Tibial nerve (tissue), 4 donors: ENCODE data around the gene SAFB. TPM values are rescaled to one million over a fixed set of nuclear protein-coding genes. Genes with fewer than 3 reads are reported as not detected.
A peak's percentile ranks its signal among the peaks of the same experiment; 100 is the strongest.
"Not testable (repeated sequence)": the region's sequence is repeated elsewhere in the genome, so short reads cannot be mapped to it uniquely, and the experiment has no call there.

ENCODE experiments used
- DNase-seq, 2 donors: peaks; one replicate each; pipeline ENCODE4 v3.0.0-alpha.2; 2019; ENCODE audit warnings: low spot score in 2 of 2
- H3K27ac ChIP-seq, 4 donors: fragments of 200-600 bp; sonication (generic) in 3 of 4; one replicate each; pipeline ENCODE4 v1.5.1; 2017 to 2019; ENCODE audit warnings: mild to moderate bottlenecking in 1 of 4
- H3K27me3 ChIP-seq, 2 donors: fragments of 200-600 bp; sonication (generic) in 1 of 2; one replicate each; pipeline versions ENCODE4 v1.5.1 to v1.6.0; 2017 to 2019
- H3K36me3 ChIP-seq, 3 donors: fragments of 200-600 bp; sonication (generic); one replicate each; pipeline ENCODE4 v1.5.1; 2018 to 2019
- H3K4me1 ChIP-seq, 4 donors: fragments of 200-600 bp; sonication (generic) in 3 of 4; one replicate each; pipeline ENCODE4 v1.5.1; 2017 to 2019
- H3K4me3 ChIP-seq, 4 donors: fragments of 200-600 bp; sonication (generic) in 3 of 4; one replicate each; pipeline ENCODE4 v1.5.1; 2017 to 2019; ENCODE audit warnings: mild to moderate bottlenecking in 1 of 4, moderate library complexity in 1 of 4
- H3K9me3 ChIP-seq, 4 donors: fragments of 200-600 bp; sonication (generic) in 3 of 4; one replicate each; pipeline ENCODE4 v1.5.1; 2017 to 2019
- EP300 ChIP-seq, 2 donors: sonication (generic); formaldehyde crosslinking; IDR thresholded peaks; one replicate each; pipeline ENCODE4 v1.6.1; 2017; ENCODE audit warnings: antibody characterized with exemption in 2 of 2, mild to moderate bottlenecking in 1 of 2
- POLR2A ChIP-seq, 2 donors: fragments of 450-650 bp; IDR thresholded peaks; one replicate each; pipeline ENCODE4 v1.6.1; 2017; ENCODE audit warnings: antibody characterized with exemption in 2 of 2, mild to moderate bottlenecking in 2 of 2, moderate library complexity in 2 of 2
- WGBS, 2 donors: methylation state at CpG; one replicate each; pipeline ENCODE4 v1.1.5; 2018; 5-methylcytosine and 5-hydroxymethylcytosine counted together
- total RNA-seq, 4 donors: library from RNA; depleted of rRNA; stranded (reverse); fragments of >200 nt; gene quantifications; one replicate each; pipeline ENCODE4 v1.1.0, GENCODE V29; 2016
- TF ChIP-seq, protein P1 (sequence below), 5 experiments: fragments of 200-600 bp in 3 of 5; fragments of 450-650 bp in 2 of 5; sonication (generic) in 3 of 5; IDR thresholded peaks; one replicate each; pipeline ENCODE4 v1.5.1; 2016 to 2019; ENCODE audit warnings: antibody characterized with exemption in 5 of 5, mild to moderate bottlenecking in 3 of 5, moderate library complexity in 2 of 5

Gene SAFB
- total RNA-seq, 4 donors from 2014 or later, result 121 to 252 (median 129) TPM

- WGBS, 2 donors, result 0 to 2% methylated on average over 37 to 39 of the region's 59 CpGs
- H3K27ac ChIP-seq, result peak overlapping the region; percentile 21 to 88 (median 76)
- TF ChIP-seq POLR2A (IDR thresholded peaks at IDR 0.05) (no peak), EP300 (IDR thresholded peaks at IDR 0.05) (peak in 1 of 2 donors; percentile 22)
- TF ChIP-seq, protein P1, sequence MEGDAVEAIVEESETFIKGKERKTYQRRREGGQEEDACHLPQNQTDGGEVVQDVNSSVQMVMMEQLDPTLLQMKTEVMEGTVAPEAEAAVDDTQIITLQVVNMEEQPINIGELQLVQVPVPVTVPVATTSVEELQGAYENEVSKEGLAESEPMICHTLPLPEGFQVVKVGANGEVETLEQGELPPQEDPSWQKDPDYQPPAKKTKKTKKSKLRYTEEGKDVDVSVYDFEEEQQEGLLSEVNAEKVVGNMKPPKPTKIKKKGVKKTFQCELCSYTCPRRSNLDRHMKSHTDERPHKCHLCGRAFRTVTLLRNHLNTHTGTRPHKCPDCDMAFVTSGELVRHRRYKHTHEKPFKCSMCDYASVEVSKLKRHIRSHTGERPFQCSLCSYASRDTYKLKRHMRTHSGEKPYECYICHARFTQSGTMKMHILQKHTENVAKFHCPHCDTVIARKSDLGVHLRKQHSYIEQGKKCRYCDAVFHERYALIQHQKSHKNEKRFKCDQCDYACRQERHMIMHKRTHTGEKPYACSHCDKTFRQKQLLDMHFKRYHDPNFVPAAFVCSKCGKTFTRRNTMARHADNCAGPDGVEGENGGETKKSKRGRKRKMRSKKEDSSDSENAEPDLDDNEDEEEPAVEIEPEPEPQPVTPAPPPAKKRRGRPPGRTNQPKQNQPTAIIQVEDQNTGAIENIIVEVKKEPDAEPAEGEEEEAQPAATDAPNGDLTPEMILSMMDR (IDR thresholded peaks at IDR 0.05), result peak; percentile 87 to 91 (median 89)
These were observed 63.9 kb downstream of the SAFB start for GRCh38 chr19:5686647-5687359.

DNA sequence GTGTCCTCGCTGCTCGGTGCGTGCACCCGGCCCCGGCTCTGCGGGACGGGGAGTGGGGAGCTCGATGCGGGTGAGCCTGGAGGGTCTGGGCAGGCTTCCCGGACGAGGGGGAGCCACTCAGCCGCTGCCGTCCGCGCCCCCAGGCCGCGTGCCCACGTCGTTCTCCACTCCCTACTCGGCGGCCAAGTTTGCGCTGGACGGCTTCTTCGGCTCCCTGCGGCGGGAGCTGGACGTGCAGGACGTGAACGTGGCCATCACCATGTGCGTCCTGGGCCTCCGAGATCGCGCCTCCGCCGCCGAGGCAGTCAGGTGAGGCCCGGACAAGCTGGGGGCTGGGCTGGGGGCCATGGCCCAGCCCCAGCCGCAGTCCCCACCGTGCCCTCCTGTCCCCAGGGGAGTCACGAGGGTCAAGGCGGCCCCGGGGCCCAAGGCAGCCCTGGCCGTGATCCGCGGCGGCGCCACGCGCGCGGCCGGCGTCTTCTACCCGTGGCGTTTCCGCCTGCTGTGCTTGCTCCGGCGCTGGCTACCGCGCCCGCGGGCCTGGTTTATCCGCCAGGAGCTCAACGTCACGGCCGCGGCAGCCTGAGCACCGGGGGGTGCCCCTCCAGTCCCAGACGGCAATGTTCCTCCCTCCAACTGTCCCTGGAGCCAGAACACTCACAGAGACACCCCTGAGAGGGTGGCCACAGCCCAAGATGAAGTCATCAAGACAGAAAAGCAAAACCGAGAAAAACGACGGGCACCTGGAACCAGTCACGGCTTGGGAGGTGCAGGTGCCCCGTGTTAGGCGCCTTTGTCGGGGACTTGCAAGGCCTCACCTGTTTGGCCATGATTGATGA, 64.7 kb downstream of the SAFB start:
- Histone ChIP-seq H3K4me1 (peaks cover 0 to 46% (median 18%) of the 10 kb centered on the region in 4 donors), H3K36me3 (peaks cover 0 to 12% (median 0%) of the 10 kb centered on the region in 3 donors), H3K27ac (peak overlapping the region in 3 of 4 donors; percentile 32 to 79 (median 74)), H3K9me3 (no peaks in the 10 kb centered on the region), H3K27me3 (no peaks in the 10 kb centered on the region), H3K4me3 (peak overlapping the region; percentile 48 to 63 (median 60))
- TF ChIP-seq, protein P1 (IDR thresholded peaks at IDR 0.05), result peak in 1 of 5 experiments; percentile 19
- no peak for TF ChIP-seq POLR2A (IDR thresholded peaks at IDR 0.05)
- DNase-seq, result no peak
- WGBS, 2 donors, result 44 to 60% methylated on average over 26 to 52 of the region's 76 CpGs

More at GRCh38 chr19:5686647-5687359, 63.9 kb downstream of the SAFB start:
- H3K9me3 ChIP-seq, result no peaks in the 10 kb centered on the region
- H3K4me1 ChIP-seq, result peaks cover 0 to 38% (median 13%) of the 10 kb centered on the region in 4 donors
- H3K4me3 ChIP-seq, result peak overlapping the region; percentile 48 to 63 (median 60)
- peak; percentile 96 to 97 for DNase-seq
- H3K27me3 ChIP-seq, result no peaks in the 10 kb centered on the region
- peaks cover 0 to 5% (median 0%) of the 10 kb centered on the region in 3 donors for H3K36me3 ChIP-seq

- H3K36me3 ChIP-seq, result peaks cover 0 to 20% (median 0%) of the 10 kb centered on the region in 3 donors
- H3K4me1 ChIP-seq, result peaks cover 0 to 52% (median 18%) of the 10 kb centered on the region in 4 donors
These were observed 65.5 kb downstream of the SAFB start for GRCh38 chr19:5688262-5688881.

GRCh38 chr19:5690125-5690954, 67.5 kb downstream of the SAFB start, which contains the start of gene RPL36:
Gene RPL36 (plus strand): TSS chr19:5690295. CDS start chr19:5690508, 213 bp downstream.
- WGBS, 2 donors, result 1 to 3% methylated on average over 33 to 62 of the region's 73 CpGs
- peaks cover 3 to 40% (median 16%) of the 10 kb centered on the region in 3 donors for H3K36me3 ChIP-seq
- H3K27ac ChIP-seq, result peak within 1 kb of the TSS; percentile 76 to 92 (median 84)
- H3K4me3 ChIP-seq, result peak within 1 kb of the TSS; percentile 61 to 95 (median 78)
- no peaks in the 10 kb centered on the region for H3K27me3 ChIP-seq
- TF ChIP-seq EP300 (IDR thresholded peaks at IDR 0.05) (peak; percentile 82 to 98), POLR2A (IDR thresholded peaks at IDR 0.05) (peak; percentile 61 to 89)
- TF ChIP-seq, protein P1 (IDR thresholded peaks at IDR 0.05), result peak; percentile 96 to 99 (median 98)
- peaks cover 0 to 55% (median 18%) of the 10 kb centered on the region in 4 donors for H3K4me1 ChIP-seq
- peak; percentile 95 to 97 for DNase-seq
- H3K9me3 ChIP-seq, result no peaks in the 10 kb centered on the region

More at GRCh38 chr19:5688262-5688881, 65.5 kb downstream of the SAFB start:
- H3K9me3 ChIP-seq, H3K4me3 ChIP-seq, H3K27ac ChIP-seq, H3K27me3 ChIP-seq, DNase-seq: not testable (repeated sequence)
- WGBS, 2 donors, result 90 to 91% methylated on average over 13 of the region's 13 CpGs
